ENCODE measurements around the gene BRD9. TPM values are rescaled to one million over a fixed set of nuclear protein-coding genes. Genes with fewer than 3 reads are reported as not detected.
A peak's percentile ranks its signal among the peaks of the same experiment; 100 is the strongest.

The BRD9 gene
- total and polyA plus RNA-seq, 2 donors (not counting 3 experiments of a cell fraction or from before 2014, with no cell fraction given): 17.6 to 67.6 TPM

DNA sequence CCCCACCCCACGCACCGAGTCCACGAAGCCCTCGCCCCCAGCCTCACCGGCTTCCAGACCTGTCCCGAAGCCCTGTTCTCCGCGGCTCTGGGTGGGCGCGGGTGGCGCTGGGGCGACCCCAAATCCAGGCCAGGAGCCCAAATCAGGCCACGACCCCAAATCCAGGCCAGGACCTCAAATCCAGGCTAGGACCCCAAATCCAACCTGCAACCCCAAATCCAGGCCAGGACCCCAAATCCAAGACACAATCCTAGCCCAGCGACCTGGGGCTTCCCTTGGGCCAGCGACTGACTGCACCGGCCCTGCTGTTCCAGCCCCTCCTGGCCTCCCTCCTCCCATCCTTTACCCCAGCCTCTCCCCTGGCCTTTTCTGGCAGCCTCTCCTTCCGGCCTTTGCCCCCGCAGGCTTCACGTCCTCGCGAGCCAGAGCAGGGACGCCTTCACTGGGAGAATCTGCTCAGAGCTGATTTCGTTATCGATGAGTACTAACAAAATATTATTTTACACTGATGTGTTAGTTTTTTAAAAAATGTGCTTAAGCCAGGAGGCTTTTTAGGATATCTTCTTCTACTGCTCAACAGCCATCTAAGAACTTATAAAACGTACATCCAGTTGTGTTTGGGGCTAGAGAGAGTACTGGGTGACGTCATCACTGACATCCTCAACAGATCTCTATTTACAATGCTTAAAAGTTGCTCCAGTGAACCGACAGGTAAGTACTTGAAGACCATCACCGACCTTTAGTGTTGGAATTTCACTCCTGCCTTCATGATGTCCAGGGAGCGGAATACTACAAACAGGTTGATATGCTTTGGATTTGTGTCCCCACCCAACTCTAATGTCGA is 34.8 kb upstream of the BRD9 start:
- no peak for TF ChIP-seq POLR2AphosphoS5 (IDR thresholded peaks at IDR 0.05; ENCODE audit: insufficient read depth, low read depth, low read length)
- TF ChIP-seq FOS (IDR thresholded peaks at IDR 0.05; ENCODE audit: borderline replicate concordance, insufficient read depth, low read length): no peak
- TF ChIP-seq, protein P1, sequence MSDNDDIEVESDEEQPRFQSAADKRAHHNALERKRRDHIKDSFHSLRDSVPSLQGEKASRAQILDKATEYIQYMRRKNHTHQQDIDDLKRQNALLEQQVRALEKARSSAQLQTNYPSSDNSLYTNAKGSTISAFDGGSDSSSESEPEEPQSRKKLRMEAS (IDR thresholded peaks at IDR 0.05; ENCODE audit: insufficient read depth, insufficient read length): no peak
- TF ChIP-seq, protein P2, sequence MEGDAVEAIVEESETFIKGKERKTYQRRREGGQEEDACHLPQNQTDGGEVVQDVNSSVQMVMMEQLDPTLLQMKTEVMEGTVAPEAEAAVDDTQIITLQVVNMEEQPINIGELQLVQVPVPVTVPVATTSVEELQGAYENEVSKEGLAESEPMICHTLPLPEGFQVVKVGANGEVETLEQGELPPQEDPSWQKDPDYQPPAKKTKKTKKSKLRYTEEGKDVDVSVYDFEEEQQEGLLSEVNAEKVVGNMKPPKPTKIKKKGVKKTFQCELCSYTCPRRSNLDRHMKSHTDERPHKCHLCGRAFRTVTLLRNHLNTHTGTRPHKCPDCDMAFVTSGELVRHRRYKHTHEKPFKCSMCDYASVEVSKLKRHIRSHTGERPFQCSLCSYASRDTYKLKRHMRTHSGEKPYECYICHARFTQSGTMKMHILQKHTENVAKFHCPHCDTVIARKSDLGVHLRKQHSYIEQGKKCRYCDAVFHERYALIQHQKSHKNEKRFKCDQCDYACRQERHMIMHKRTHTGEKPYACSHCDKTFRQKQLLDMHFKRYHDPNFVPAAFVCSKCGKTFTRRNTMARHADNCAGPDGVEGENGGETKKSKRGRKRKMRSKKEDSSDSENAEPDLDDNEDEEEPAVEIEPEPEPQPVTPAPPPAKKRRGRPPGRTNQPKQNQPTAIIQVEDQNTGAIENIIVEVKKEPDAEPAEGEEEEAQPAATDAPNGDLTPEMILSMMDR (IDR thresholded peaks at IDR 0.05; ENCODE audit: extremely low read depth in 1 of 2, insufficient read depth in 1 of 2, low read depth in 1 of 2, low read length in 2 of 2): no peak
- TF ChIP-seq EZH2 (IDR thresholded peaks at IDR 0.05; ENCODE audit: borderline replicate concordance, low read depth, low read length, severe bottlenecking): no peak
- TF ChIP-seq JUN (IDR thresholded peaks at IDR 0.05; ENCODE audit: borderline replicate concordance, insufficient read depth, insufficient read length, low read depth): no peak
- TF ChIP-seq POLR2A (IDR thresholded peaks at IDR 0.05; ENCODE audit: low read depth, low read length): no peak
- no peak for TF ChIP-seq MYC (IDR thresholded peaks at IDR 0.05; ENCODE audit: low read depth, low read length)
- TF ChIP-seq GATA2 (IDR thresholded peaks at IDR 0.05; ENCODE audit: insufficient read depth, insufficient read length, low read depth, low read length): no peak
- FAIRE-seq (no peak), DNase-seq (ENCODE audit: low read depth, low spot score) (no peak)
- Histone ChIP-seq H2AFZ (ENCODE audit: low read depth, low read length) (no peak overlapping the region), H3K9me1 (replicated peaks; ENCODE audit: control insufficient read depth, extremely low read depth, insufficient read depth, low read length) (no peaks in the 10 kb centered on the region), H3K27ac (ENCODE audit: insufficient read depth, low read depth, low read length) (no peak overlapping the region), H3K4me1 (ENCODE audit: control insufficient read depth, extremely low read depth, insufficient read depth, low read length) (peaks cover 4% of the 10 kb centered on the region), H3K9ac (replicated peaks; ENCODE audit: extremely low read depth, insufficient read depth, low read length) (no peak overlapping the region), H3K9me3 (replicated peaks; ENCODE audit: control insufficient read depth, insufficient read depth, low read length) (no peaks in the 10 kb centered on the region), H3K4me2 (ENCODE audit: insufficient read depth, low read length) (peak overlapping the region; percentile 77), H3K79me2 (ENCODE audit: control insufficient read depth, insufficient read depth, low read length) (no peaks in the 10 kb centered on the region), H4K20me1 (replicated peaks; ENCODE audit: control insufficient read depth, extremely low read depth, insufficient read depth, low read length) (no peaks in the 10 kb centered on the region), H3K4me3 (replicated peaks in 1 of 3; ENCODE audit: insufficient read depth in 1 of 3, low read depth in 1 of 3, low read length in 3 of 3) (no peak overlapping the region), H3K36me3 (ENCODE audit: control insufficient read depth in 2 of 2, extremely low read depth in 1 of 2, insufficient read depth in 2 of 2, low read length in 2 of 2) (no peaks in the 10 kb centered on the region), H3K27me3 (ENCODE audit: control insufficient read depth in 2 of 2, insufficient read depth in 2 of 2, low read length in 2 of 2) (peaks cover 2 to 10% of the 10 kb centered on the region in 2 experiments)
- CTCF ChIA-PET: interaction anchor here (1.1 to 1.7 kb wide), 4 partner anchors 21 to 213 kb away, joined by 3 to 7 read pairs (median 4); no protein-coding TSS in a partner anchor
- intact Hi-C loops (cut with micrococcal nuclease): no loop called here
- no TSS peak for BruUV-seq (replicated peaks)
- POLR2A ChIA-PET: no interaction called here
- dilution Hi-C loops (cut with MboI; ENCODE audit: extremely low pct_ligation_motif_present, low sequenced_read_pairs): no loop called here

Measured in endothelial cell of umbilical vein (primary cell).